AG04450 (cell line): ENCODE measurements around the gene GFOD1. TPM values are rescaled to one million over a fixed set of nuclear protein-coding genes. Genes with fewer than 3 reads are reported as not detected.

Experiments used
- CTCF ChIA-PET: fragments of 300-600, 350-600 bp; formaldehyde crosslinking; extraction: SDS; loops from one replicate; lab custom pipeline; 2022; ENCODE audit warnings: antibody characterized with exemption, inconsistent platforms; lab: Charles Lee
- POLR2A ChIA-PET: fragments of 350-600 bp; formaldehyde crosslinking; extraction: SDS; loops from one replicate; lab custom pipeline; 2021; ENCODE audit warnings: antibody characterized with exemption, inconsistent platforms; lab: Yijun Ruan, JAX
- DNase-seq: peaks from one replicate; pipeline ENCODE4 v3.0.0-alpha.2; 2011; ENCODE audit warnings: low read depth, low spot score
- H3K27ac ChIP-seq: one replicate; pipeline ENCODE4 v1.5.1; 2012; ENCODE audit warnings: low read depth, low read length, control low read depth
- H3K27me3 ChIP-seq: one replicate; pipeline ENCODE4 v1.6.0; 2012; ENCODE audit warnings: low read length; ENCODE audit not compliant: control insufficient read depth, insufficient read depth
- H3K4me3 ChIP-seq: 2 replicates; pipeline ENCODE4 v1.5.1; 2011; ENCODE audit warnings: mild to moderate bottlenecking, low read depth, low read length, control low read depth
- H3K9me3 ChIP-seq: 2 replicates; pipeline ENCODE4 v1.5.1; 2012; ENCODE audit warnings: low read length; ENCODE audit not compliant: control insufficient read depth, insufficient read depth
- CTCF ChIP-seq: IDR thresholded peaks from 2 replicates; pipeline ENCODE4 v1.5.1; 2011; ENCODE audit warnings: low read depth, low read length, control low read depth, inconsistent platforms
- polyA plus RNA-seq: library from polyadenylated mRNA; depleted of rRNA; stranded (reverse); fragments of >200 nt; gene quantifications from 2 replicates; pipeline ENCODE4 v1.2.3, GENCODE V29; 2011

Gene GFOD1
- polyA plus RNA-seq, 1 experiment = 3.0 TPM

DNA sequence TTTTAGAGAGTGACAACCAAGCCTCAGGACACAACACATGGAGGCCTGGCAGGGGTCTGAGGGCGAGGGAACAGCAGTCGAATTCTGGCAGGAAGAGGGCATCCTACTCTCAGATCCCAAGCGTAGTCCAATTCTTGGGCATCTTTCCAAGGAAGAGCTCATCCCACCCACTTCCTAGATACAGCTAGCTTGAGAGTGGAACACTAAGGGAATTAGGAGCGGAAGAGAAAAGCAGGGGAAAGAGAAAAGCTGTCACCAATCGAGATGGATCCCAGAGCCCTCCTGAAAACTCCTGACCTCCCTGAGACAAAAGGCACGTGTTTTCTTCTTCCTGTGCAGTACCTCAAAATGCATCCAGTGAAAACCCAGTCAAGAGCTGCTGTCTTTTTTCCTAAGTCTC lies 67.1 kb downstream of the GFOD1 start:
- Histone ChIP-seq H3K27me3 (no peaks in the 10 kb centered on the region), H3K4me3 (no peak overlapping the region), H3K9me3 (no peaks in the 10 kb centered on the region), H3K27ac (no peak overlapping the region)
- TF ChIP-seq CTCF = no peak
- ChIA-PET POLR2A (no interaction called here), CTCF (interaction anchor here (0.6 kb wide), 1 partner anchor 374 kb away, joined by 7 read pairs; no protein-coding TSS in a partner anchor)
- no peak for DNase-seq

GRCh38 chr6:13419422-13420195 lies 67.8 kb downstream of the GFOD1 start:
- no peak overlapping the region for H3K27ac ChIP-seq
- no peak for DNase-seq
- no peaks in the 10 kb centered on the region for H3K27me3 ChIP-seq
- H3K9me3 ChIP-seq = no peaks in the 10 kb centered on the region
- no peak overlapping the region for H3K4me3 ChIP-seq
- CTCF ChIA-PET = interaction anchor here (0.6 kb wide), 1 partner anchor 375 kb away, joined by 7 read pairs; no protein-coding TSS in a partner anchor
- POLR2A ChIA-PET = no interaction called here
- no peak for TF ChIP-seq CTCF

DNA sequence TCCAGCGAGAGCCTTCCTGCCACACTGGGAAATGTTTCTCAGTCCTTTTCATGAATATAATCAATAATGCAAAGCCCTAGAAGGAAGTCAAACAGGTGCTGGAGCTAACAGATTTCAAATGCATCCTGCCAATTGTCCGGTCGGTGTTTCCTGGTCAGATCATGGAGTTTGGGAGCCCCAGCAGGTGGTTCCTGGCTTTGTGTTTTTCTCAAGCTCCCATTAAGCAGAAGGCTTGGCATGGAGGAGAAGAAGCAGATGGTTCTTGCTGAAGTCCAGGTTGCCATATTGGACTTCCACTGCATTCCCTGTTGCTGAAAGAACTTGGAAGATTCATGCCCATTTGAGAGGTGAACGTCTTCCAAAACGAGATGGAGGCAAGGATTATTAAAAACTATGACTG lies 68.6 kb downstream of the GFOD1 start:
- TF ChIP-seq CTCF = no peak
- Histone ChIP-seq H3K4me3 (no peak overlapping the region), H3K9me3 (no peaks in the 10 kb centered on the region), H3K27me3 (no peaks in the 10 kb centered on the region), H3K27ac (no peak overlapping the region)
- ChIA-PET POLR2A (no interaction called here), CTCF (no interaction called here)
- DNase-seq = no peak

- Histone ChIP-seq H3K27me3 (no peaks in the 10 kb centered on the region), H3K4me3 (no peak overlapping the region), H3K27ac (no peak overlapping the region), H3K9me3 (no peaks in the 10 kb centered on the region)
- TF ChIP-seq CTCF = no peak
- DNase-seq = no peak
- POLR2A ChIA-PET = no interaction called here
- CTCF ChIA-PET = no interaction called here
Measured at GRCh38 chr6:13417954-13418353, 69.4 kb downstream of the GFOD1 start.

- no peaks in the 10 kb centered on the region for H3K27me3 ChIP-seq
- no peak for TF ChIP-seq CTCF
- ChIA-PET POLR2A (no interaction called here), CTCF (no interaction called here)
- H3K9me3 ChIP-seq = no peaks in the 10 kb centered on the region
- DNase-seq = no peak
- no peak overlapping the region for H3K4me3 ChIP-seq
- H3K27ac ChIP-seq = no peak overlapping the region
Measured at GRCh38 chr6:13417431-13417830, 70.0 kb downstream of the GFOD1 start.
